PFSK-1 (cell line): ENCODE data around the gene PCSK4.

Source experiments
- FOXP2 ChIP-seq: optimal IDR thresholded peaks from 2 replicates; pipeline ENCODE3; 2011; ENCODE audit warnings: borderline replicate concordance, control low read depth, inconsistent platforms; ENCODE audit not compliant: insufficient read depth; ENCODE audit errors: extremely low read length, extremely low read depth
- POLR2AphosphoS5 ChIP-seq: IDR thresholded peaks from 2 replicates; pipeline ENCODE4 v1.6.1; 2012; ENCODE audit warnings: low read depth, mild to moderate bottlenecking, control low read depth, low read length, moderate library complexity
- SIN3A ChIP-seq: IDR thresholded peaks from 2 replicates; pipeline ENCODE4 v1.6.1; 2012; ENCODE audit warnings: mild to moderate bottlenecking, low read length, moderate library complexity, borderline replicate concordance; ENCODE audit not compliant: insufficient read depth
- TAF1 ChIP-seq: IDR thresholded peaks from 2 replicates; pipeline ENCODE4 v1.6.1; 2012; ENCODE audit warnings: low read length, control low read depth, borderline replicate concordance; ENCODE audit not compliant: insufficient read depth
- TF ChIP-seq, protein P1 (sequence below), 2 experiments: IDR thresholded peaks; 2 replicates each; pipeline versions ENCODE4 v1.6.1 to v1.8.0; 2011 to 2012; ENCODE audit warnings: low read depth in 2 of 2, low read length in 2 of 2, control low read depth in 1 of 2, inconsistent platforms in 1 of 2, mild to moderate bottlenecking in 1 of 2, moderate library complexity in 1 of 2; ENCODE audit not compliant: insufficient read depth in 1 of 2

PCSK4 gene

DNA sequence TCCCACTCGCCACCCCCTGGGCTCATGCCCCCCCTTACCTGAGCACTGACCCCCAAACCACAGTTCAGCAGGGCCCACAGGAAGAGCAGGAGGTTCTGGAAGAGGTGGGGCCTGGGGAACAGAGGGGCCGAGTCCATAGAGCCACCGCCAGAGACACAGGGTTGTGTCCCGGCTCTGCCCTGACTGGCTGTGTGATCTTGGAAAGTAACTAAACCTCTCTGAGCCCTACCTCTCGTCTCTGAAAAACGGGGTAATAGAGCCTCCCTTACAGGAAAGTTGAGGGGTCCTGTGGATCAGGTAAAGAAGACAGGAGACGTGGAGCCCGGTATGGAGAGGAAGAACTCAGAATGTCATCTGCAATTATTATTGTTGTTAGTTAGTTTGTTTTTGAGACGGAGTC, 20.7 kb upstream of the PCSK4 start:
- TF ChIP-seq, protein P1, sequence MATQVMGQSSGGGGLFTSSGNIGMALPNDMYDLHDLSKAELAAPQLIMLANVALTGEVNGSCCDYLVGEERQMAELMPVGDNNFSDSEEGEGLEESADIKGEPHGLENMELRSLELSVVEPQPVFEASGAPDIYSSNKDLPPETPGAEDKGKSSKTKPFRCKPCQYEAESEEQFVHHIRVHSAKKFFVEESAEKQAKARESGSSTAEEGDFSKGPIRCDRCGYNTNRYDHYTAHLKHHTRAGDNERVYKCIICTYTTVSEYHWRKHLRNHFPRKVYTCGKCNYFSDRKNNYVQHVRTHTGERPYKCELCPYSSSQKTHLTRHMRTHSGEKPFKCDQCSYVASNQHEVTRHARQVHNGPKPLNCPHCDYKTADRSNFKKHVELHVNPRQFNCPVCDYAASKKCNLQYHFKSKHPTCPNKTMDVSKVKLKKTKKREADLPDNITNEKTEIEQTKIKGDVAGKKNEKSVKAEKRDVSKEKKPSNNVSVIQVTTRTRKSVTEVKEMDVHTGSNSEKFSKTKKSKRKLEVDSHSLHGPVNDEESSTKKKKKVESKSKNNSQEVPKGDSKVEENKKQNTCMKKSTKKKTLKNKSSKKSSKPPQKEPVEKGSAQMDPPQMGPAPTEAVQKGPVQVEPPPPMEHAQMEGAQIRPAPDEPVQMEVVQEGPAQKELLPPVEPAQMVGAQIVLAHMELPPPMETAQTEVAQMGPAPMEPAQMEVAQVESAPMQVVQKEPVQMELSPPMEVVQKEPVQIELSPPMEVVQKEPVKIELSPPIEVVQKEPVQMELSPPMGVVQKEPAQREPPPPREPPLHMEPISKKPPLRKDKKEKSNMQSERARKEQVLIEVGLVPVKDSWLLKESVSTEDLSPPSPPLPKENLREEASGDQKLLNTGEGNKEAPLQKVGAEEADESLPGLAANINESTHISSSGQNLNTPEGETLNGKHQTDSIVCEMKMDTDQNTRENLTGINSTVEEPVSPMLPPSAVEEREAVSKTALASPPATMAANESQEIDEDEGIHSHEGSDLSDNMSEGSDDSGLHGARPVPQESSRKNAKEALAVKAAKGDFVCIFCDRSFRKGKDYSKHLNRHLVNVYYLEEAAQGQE (IDR thresholded peaks at IDR 0.05; ENCODE audit: insufficient read depth in 1 of 2, low read depth in 2 of 2, low read length in 2 of 2), result no peak
- TF ChIP-seq TAF1 (no peak), FOXP2 (no peak), SIN3A (no peak), POLR2AphosphoS5 (no peak)

GRCh38 chr19:1510442-1510806, 20.3 kb upstream of the PCSK4 start:
- TF ChIP-seq FOXP2 (no peak), TAF1 (no peak), SIN3A (no peak), POLR2AphosphoS5 (no peak)

DNA sequence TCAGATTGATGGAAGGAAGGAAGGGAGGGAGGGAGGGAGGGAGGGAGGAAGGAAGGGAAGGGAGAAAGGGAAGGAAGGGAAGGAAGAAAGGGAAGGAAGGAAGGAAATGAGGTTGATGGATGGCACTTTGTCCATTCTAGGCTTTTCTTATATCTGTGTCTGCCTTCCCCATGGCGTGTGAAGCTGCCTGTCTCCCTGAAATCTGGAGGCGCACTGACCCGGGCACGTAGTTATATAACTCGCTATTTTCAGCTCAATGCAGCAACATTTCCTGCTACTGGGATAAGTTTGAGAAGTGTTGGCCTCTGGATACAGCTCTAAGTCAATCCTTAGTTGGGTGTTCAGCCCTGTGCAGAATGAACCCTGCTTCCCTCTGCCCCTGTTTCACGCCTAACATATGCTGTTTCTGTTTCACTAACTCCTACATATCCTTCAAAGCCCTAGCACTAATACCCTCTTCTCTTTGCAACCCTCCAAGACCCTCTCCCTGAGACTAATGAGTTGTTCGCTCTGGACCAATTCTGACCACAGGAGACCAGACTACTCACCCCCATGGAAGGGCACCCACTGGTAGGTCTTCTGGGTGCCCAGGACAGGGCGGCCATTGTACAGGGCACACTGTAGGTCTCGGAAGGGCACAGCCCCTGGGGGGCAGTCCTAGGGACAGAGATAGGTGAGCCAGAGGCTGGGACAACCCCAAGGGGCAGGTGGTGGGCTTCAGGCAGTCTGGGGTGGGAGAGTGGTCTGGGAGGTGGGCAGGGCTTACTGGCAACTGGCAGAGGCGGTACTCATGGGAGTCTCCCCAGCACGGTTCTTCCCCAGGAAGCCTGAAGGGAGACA, 19.7 kb upstream of the PCSK4 start:
- TF ChIP-seq FOXP2 (no peak), TAF1 (no peak), POLR2AphosphoS5 (no peak), SIN3A (no peak)
- TF ChIP-seq, protein P1 (IDR thresholded peaks at IDR 0.05; ENCODE audit: insufficient read depth in 1 of 2, low read depth in 2 of 2, low read length in 2 of 2), result no peak

GRCh38 chr19:1508507-1508856, 18.3 kb upstream of the PCSK4 start:
- TF ChIP-seq FOXP2 (no peak), TAF1 (no peak), SIN3A (no peak), POLR2AphosphoS5 (no peak)
- TF ChIP-seq, protein P1 (IDR thresholded peaks at IDR 0.05; ENCODE audit: insufficient read depth in 1 of 2, low read depth in 2 of 2, low read length in 2 of 2), result no peak

GRCh38 chr19:1507763-1508506, 17.8 kb upstream of the PCSK4 start:
- TF ChIP-seq POLR2AphosphoS5 (no peak), FOXP2 (no peak), TAF1 (no peak), SIN3A (no peak)
- TF ChIP-seq, protein P1 (IDR thresholded peaks at IDR 0.05; ENCODE audit: insufficient read depth in 1 of 2, low read depth in 2 of 2, low read length in 2 of 2), result no peak
